Measurements from ENCODE around the gene VEGFA. TPM values are rescaled to one million over a fixed set of nuclear protein-coding genes. Genes with fewer than 3 reads are reported as not detected.
A peak's percentile ranks its signal among the peaks of the same experiment; 100 is the strongest.

Gene VEGFA
- total RNA-seq, 1 donor from 2014 or later = 32.3 TPM

DNA sequence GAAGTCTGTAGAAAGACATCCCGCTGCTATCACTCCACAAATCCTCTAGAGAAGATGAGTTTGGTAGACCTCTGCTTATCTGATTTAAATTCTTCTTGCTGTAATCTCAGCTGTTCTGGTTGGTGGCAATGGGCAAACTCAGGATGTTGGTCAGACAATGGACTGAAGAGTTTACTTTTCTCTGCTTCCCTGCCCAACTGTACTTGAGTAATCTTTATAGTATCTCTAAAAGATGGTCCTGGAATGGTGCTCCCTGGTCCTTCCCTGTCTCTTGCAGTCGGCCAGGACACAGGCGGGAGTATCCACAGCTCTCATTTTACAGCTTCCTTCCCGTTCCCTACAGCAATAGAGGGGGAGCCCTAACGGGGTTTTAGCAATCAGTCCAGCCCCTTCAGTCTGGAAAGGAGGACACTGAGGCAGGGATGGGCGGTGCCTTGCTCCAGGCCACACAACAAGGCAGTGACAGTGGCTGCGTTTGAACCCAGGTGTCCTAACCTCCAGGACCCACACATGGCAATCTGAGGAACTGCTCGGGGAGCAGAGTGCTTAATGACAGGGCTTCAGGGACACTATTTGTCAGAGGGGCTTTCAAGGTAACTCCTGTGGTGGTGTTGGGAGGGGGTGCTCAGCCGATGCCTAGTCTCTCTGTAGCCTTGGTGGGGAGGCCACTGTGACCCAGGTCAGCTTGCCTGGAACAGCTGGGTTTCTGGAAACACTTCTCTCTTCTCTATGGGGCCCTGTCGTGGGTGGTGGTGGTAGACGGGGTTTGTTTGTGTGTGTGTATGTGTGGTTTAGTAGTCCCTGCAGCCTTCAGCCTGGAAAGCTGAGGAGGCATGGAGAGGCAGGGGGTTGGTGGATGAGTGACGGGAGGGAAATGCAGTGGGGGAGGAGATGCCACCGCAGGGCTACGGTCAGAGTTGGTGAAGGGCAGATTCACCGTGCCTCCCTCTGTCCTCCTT lies 9.5 kb upstream of the VEGFA start:
- DNase-seq = no peak

DNA sequence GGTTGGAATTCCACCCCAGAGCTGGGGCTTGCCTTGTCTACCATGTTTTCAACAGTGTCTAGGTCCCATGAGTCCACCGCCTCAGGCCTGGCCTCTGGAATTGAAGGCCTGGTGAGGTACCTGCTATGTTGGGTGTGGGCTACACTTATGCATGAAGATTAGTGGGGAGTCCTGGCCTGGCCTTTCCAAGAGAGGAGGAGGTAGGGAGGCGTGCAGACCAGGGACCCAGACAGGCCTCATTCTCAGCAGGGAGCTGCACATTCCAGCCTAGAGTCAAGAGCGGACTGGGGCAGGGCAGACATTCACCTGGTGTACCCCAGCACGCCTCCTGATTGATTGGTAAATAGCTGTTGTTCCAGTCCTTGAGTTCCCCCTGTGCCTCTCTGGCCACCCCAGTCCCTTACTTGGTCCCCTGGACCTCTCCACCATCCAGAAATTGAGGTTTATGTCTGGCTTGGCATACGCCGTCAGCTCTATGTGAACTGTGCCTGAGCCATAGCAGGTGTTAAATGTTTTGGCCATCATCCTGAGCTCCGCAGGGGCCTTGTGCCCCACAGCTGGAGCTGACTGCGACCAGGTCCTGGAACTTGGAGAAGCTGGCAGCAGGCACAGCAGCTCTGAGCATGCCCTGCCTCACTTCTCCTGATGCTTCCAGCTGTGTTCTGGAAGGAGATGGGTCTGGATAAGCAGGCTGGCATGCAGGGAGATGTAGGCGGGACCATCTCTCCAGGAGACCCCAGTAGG lies 8.2 kb upstream of the VEGFA start:
- DNase-seq = no peak

GRCh38 chr6:43762410-43762768 lies 7.6 kb upstream of the VEGFA start:
- no peak for DNase-seq

GRCh38 chr6:43762966-43763695 lies 6.9 kb upstream of the VEGFA start:
- DNase-seq = no peak

DNA sequence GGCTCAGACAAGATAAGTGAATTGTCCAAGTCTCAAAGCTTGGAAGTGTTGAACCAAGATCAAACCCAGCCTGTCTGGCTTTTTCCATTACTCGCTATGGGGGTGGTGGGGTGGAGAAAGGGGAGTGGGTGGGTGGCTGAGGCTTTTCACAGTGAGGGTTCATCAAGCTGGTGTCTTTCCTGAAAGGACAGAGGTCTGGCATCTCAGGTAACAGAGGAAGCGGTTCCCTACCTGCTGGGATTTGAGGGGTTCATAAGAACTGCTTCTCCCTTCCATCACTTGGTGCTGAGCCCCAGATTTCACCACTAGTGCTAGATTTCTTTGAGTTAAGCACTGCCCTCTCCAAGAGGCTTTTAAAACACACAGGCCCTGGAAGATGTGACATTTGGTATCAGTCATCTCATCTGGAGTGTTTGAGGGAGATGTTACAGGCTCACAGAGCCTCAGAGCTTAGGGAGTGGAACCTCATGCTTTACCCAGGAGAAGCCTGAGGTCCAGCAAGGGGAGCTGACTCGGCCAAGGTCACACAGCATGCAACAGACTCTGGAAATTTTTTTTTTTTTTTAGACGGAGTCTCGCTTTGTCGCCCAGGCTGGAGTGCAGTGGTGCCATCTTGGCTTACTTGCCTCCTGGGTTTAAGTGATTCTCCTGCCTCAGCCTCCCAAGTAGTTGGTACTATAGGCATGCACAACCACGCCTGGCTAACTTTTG lies 6.0 kb upstream of the VEGFA start:
- no peak for DNase-seq

DNA sequence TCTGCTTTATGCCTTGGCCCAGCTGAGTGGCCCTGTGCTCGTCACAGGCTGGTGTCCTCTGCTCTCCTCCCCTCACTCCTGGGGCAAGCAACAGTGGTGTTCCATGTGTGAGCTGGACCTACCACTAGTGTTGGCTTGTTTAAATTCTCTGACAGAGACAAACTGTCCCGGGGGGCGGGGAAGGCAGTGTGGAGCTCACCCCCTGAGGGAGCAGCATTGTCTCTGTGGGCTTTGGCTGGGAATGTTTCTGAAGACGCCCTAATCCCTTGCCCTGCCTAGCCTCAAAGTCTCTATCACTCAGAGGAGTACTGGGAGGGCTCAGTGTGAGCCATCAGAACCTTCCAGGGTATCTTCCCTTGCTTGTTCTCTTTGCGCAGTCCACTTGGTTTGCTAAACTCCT lies 5.2 kb upstream of the VEGFA start:
- DNase-seq = no peak

GRCh38 chr6:43765776-43766499 lies 4.1 kb upstream of the VEGFA start:
- no peak for DNase-seq

DNA sequence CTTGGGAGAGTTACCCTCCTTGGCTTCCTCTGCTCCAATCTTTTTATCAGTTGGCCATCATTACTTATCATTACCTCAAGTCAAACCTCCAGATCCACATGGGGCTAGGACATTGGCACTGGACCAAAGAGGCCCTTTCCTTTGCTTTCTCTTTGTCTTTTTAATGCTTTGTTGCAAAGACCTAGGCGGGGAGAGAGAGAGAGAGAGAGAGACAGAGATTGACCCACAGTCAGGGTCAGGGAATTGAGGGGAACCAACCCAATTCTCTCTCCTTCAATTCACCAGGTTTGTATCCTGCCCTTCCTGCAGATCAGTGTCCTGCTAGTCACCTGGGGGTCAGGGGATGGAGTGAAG lies 3.5 kb upstream of the VEGFA start:
- no peak for DNase-seq

DNA sequence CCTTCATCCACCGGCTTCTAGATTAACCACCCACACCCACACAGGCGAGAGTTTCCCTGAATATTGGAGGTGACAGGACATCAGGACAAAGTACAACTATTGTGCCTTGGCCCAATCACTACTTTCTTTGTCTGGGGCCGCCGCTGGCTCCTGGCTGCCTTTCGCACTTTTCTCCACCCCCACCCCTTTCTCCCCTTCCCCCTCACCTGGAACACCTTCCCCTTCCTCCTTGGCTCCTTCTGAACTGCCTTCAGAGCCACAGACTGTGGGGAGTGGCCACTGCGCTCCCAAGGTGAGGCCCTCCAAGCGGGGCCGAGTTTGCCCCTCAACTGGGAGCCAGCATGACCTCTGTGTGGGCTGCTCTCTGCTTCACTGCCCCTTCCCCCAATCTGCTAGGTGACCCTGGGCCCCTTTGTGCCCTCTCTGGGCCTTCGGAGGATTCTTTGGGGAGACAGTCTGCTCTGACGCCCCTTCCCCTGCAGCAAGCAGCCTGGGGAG lies 3.0 kb upstream of the VEGFA start:
- no peak for DNase-seq

- no peak for DNase-seq
These were observed 2.2 kb upstream of the VEGFA start for GRCh38 chr6:43767553-43768505.

- no peak for DNase-seq
These were observed 1.5 kb upstream of the VEGFA start for GRCh38 chr6:43768506-43768860.

GRCh38 chr6:43768983-43769525 lies 957 bp upstream of the VEGFA start:
- peak; percentile 68 for DNase-seq

GRCh38 chr6:43770372-43771209 lies 580 bp downstream of the VEGFA start:
- DNase-seq = no peak

GRCh38 chr6:43771210-43771857 lies 1.3 kb downstream of the VEGFA start:
- DNase-seq = peak; percentile 43

DNA sequence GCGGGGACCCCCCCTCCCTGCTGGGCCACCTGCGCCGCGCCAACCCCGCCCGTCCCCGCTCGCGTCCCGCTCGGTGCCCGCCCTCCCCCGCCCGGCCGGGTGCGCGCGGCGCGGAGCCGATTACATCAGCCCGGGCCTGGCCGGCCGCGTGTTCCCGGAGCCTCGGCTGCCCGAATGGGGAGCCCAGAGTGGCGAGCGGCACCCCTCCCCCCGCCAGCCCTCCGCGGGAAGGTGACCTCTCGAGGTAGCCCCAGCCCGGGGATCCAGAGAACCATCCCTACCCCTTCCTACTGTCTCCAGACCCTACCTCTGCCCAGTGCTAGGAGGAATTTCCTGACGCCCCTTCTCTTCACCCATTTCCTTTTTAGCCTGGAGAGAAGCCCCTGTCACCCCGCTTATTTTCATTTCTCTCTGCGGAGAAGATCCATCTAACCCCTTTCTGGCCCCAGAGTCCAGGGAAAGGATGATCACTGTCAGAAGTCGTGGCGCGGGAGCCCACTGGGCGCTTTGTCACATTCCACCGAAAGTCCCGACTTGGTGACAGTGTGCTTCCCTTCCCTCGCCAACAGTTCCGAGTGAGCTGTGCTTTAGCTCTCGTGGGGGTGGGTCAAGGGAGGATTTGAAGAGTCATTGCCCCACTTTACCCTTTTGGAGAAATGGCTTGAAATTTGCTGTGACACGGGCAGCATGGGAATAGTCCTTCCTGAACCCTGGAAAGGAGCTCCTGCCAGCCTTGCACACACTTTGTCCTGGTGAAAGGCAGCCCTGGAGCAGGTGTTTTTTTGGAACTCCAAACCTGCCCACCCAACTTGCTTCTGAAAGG lies 2.1 kb downstream of the VEGFA start:
- DNase-seq = peak; percentile 43

DNA sequence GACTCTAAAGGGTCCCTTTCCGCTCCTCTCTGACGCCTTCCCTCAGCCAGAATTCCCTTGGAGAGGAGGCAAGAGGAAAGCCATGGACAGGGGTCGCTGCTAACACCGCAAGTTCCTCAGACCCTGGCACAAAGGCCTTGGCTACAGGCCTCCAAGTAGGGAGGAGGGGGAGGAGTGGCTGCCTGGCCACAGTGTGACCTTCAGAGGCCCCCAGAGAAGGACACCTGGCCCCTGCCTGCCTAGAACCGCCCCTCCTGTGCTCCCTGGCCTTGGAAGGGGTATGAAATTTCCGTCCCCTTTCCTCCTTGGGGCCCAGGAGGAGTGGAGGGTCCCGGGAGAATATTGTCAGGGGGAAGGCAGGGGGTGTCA lies 2.7 kb downstream of the VEGFA start:
- DNase-seq = no peak
